C4-2B (cell line): ENCODE data around the gene TNFRSF1A.
A peak's percentile ranks its signal among the peaks of the same experiment; 100 is the strongest.

Experiments
- H3K27ac ChIP-seq: fragments of 450-650 bp; 2 replicates; pipeline ENCODE4 v1.5.1; 2017
- ZFX ChIP-seq: fragments of 450-650 bp; IDR thresholded peaks from 2 replicates; pipeline ENCODE4 v1.6.1; 2017
- TF ChIP-seq, protein P1 (sequence below): fragments of 450-650 bp; conservative IDR thresholded peaks from 2 replicates; pipeline ENCODE4 v1.5.1; 2017; ENCODE audit warnings: mild to moderate bottlenecking

Gene TNFRSF1A

DNA sequence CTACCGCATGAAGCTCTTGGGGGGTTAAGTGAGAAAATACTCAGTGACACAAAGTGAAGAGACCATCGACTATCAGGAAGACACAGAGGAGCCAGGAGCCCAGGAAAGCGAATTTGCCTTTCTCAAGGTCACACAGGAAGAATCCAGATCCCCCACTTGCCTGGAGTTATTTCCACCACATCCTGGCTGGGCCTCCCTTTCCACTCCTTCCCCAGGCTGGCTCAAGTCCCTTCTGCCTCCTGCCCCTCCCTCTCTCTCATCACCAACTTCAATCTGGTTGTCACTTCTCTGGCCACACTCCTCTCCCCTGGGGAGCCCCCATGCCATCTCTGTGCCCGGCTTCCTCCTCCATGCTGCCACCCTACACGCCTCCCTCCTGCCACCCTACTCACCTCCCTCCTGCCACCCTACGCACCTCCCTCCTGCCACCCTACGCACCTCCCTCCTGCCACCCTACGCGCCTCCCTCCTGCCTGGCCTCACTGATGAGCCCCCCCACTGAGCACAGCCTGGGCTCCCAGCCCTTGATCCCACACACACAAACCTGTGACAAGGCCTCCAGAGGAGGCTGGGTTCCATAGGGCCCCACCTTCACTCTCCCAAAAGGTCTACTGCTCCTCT is 27.1 kb upstream of the TNFRSF1A start:
- TF ChIP-seq, protein P1, sequence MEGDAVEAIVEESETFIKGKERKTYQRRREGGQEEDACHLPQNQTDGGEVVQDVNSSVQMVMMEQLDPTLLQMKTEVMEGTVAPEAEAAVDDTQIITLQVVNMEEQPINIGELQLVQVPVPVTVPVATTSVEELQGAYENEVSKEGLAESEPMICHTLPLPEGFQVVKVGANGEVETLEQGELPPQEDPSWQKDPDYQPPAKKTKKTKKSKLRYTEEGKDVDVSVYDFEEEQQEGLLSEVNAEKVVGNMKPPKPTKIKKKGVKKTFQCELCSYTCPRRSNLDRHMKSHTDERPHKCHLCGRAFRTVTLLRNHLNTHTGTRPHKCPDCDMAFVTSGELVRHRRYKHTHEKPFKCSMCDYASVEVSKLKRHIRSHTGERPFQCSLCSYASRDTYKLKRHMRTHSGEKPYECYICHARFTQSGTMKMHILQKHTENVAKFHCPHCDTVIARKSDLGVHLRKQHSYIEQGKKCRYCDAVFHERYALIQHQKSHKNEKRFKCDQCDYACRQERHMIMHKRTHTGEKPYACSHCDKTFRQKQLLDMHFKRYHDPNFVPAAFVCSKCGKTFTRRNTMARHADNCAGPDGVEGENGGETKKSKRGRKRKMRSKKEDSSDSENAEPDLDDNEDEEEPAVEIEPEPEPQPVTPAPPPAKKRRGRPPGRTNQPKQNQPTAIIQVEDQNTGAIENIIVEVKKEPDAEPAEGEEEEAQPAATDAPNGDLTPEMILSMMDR: no peak
- no peak for TF ChIP-seq ZFX
- no peak overlapping the region for H3K27ac ChIP-seq

DNA sequence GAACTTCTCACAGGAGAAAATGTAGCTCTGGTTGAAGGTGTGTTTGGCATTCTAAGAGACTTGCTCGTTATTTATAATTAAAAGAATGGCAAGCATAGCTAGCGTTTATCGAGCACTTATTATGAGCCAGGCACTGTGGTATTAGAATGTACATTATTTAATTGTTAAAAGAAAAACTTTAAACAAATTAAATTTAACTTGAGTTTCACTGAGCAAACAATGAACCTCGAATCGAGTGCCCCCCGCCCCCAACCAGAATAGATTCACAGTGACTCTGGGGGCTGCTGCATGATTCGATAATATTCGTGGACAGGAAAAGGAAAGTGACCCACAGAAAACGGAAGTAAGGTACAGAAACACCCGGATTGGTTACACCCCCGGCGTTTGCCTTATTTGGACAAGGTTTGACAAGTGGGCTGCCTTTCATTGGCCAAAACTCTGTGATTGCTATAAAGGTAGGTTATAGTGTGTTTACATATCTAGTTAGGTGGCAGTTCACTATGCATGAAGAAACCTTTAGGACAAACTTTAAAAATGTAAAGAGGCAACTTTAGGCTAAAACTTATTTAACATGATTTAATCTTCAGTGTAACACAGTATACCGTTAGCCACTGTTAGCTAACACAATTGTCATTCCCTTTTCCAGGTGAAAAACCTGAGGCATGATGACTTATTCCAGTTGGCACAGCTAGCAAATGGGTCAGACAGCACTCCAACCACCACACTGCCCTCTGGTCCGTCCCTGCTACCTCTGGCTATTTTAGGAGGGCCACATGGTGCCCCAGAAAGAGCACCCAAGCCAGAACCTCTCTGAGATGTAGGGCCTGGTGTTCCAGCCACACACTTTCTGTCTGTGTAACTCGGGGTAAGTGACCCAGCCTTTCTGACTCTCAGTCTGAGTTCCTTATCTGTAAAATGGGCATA is 26.4 kb upstream of the TNFRSF1A start:
- H3K27ac ChIP-seq: no peak overlapping the region
- TF ChIP-seq ZFX: no peak
- TF ChIP-seq, protein P1: no peak; the same call in 1 of the 2 replicates

DNA sequence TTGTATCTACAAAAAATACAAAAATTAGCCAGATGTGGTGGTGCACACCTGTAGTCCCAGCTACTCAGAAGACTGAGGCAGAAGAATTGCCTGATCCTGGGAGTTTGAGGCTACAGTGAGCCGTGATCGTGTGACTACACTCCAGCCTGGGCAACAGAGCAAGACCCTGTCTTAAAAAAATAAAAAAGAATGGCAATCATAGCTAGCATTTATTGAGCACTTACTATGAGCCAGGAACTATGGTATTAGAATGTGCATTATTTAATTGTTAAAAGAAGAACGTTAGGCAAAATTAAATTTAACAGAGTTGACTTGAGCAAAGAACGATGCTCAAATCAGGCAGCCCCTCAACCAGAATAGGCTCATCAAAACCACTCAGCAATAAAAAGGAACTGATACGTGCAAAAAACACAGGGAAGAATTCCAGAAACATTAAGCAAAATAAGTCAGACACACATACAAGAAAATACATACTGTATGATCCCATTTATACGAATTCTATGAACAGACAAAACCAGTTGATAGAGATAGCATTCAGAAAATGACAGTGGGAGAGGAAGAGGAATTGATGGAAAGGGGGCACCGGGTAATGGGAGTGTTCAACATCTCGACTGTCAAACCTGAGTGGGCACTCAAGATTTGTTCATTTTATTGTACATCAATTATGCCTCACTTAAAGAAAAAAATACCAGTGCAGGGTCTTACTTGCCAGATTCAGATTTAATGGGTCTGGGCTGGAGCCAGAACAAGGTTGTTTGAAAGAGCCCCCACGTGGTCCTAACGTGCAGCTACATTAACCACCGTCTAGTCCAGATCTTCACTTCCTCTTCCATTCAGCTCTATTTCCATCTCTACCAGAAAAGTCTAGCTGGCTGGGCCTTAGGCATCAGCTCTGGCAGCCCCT is 25.4 kb upstream of the TNFRSF1A start:
- TF ChIP-seq, protein P1: no peak; the same call in 1 of the 2 replicates
- TF ChIP-seq ZFX: no peak
- no peak overlapping the region for H3K27ac ChIP-seq

DNA sequence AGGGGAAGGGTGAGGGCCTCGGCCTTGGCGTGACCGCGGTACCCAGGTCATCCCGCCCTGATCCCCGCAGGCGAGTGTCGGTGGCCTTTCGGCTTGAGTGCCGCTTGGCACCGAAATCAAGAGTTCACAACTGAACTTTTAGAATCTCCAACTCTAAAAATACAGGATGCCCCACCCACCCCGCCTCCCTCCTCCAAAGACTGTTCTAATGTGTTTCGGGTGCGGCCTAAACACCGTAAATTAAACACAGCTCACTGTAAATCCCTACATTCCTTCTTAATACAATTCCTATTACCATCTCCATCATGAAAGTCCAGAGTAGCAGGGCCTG is 22.1 kb upstream of the TNFRSF1A start:
- H3K27ac ChIP-seq: peak overlapping the region; percentile 92
- TF ChIP-seq, protein P1: no peak
- TF ChIP-seq ZFX: no peak

DNA sequence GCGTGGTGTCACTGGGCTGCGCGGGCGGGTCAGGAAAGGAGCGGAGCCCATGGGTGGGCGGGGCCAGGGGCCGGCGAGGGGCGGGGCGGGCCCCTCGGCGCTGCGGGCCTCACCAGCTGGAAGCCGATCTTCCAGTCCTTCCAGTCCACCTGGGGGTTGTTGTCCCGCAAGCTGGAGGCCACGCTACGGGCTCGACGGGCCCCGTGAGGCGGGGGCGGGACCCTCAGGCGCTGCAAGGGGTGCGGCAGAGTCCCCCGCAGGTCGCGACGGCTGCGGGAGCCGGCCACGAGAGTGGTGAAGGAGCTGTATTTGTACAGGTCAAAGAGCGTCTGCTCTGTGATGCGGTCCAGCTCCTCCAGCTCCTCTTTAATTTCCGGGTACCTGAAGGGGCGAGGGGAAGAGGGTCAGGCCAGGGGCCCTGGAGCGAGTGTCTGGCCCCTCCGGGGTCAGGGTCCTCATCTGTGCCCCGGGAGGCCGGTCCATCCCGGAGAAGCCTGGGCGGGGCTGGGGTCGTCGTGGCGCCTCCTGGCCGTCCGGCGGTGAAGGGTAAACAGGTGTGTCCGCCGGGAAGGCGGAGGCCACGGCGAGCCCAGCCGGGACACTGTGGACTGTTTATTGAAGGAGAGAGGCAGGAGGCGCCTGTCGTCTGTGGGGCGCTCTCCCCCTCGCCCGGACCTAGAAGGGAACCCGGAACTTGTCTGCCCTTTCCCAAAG is 21.6 kb upstream of the TNFRSF1A start:
- TF ChIP-seq, protein P1: no peak; the same call in 1 of the 2 replicates
- TF ChIP-seq ZFX: peak; percentile 36; the same call in 1 of the 2 replicates
- peak overlapping the region; percentile 92 for H3K27ac ChIP-seq

DNA sequence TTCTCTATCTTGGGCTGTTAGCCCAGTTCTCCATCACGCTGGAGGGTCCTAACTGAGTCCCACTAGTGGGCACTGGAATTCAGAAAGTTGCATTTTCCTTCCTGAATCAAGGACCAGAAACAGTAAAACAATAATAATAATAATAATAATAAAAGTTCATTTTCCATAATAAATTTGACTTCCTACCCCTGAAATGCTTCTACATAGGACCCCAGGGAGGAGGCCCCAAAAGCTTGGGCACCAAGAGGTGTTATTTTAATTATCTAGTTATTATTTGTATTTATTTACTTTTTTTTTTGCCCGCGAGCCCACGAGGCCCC is 21.1 kb upstream of the TNFRSF1A start:
- H3K27ac ChIP-seq: peak overlapping the region; percentile 92

More for the DNA sequence above, 21.1 kb upstream of the TNFRSF1A start:
- no peak for TF ChIP-seq ZFX
- TF ChIP-seq, protein P1: no peak
